ENCODE measurements around the gene RPUSD3.
A peak's percentile ranks its signal among the peaks of the same experiment; 100 is the strongest.
"Not testable (repeated sequence)": the region's sequence is repeated elsewhere in the genome, so short reads cannot be mapped to it uniquely, and the experiment has no call there.

The RPUSD3 gene

DNA sequence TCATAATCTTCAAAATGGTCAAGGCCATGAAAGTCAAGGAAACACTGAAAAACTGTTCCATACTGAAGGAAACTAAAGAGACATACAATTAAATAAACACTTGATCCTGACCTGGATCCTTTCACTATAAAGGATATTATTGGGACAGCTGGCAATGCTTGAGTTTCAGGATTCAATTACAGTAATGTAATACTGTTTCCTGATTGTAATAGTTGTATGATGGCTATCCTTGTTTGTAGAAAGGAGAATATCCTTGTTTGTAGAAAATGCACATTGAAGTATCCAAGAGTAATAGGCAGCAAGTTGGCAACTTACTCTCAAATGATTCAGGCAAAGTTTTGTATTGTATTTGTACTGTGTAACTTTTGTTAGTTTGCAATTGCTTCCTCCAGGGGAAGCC is 31.6 kb upstream of the RPUSD3 start:
- no peaks in the 10 kb centered on the region for H3K9me3 ChIP-seq (ENCODE audit: insufficient read depth, low read length)
- H3K4me3 ChIP-seq (ENCODE audit: insufficient read length, low read depth), result no peak overlapping the region
- peaks cover 13% of the 10 kb centered on the region for H3K4me1 ChIP-seq (ENCODE audit: insufficient read depth, insufficient read length)
- no peak for DNase-seq (ENCODE audit: low read depth, low spot score)
- H3K27me3 ChIP-seq (ENCODE audit: insufficient read depth, insufficient read length), result no peaks in the 10 kb centered on the region
- TF ChIP-seq YY1 (IDR thresholded peaks at IDR 0.05; ENCODE audit: insufficient read depth, insufficient read length), result no peak
- TF ChIP-seq SUZ12 (IDR thresholded peaks at IDR 0.05; ENCODE audit: extremely low read depth, insufficient read depth, insufficient read length), result no peak
- no peak for TF ChIP-seq ZNF274 (IDR thresholded peaks at IDR 0.05; ENCODE audit: low read depth, low read length)
- no peaks in the 10 kb centered on the region for H3K36me3 ChIP-seq (ENCODE audit: insufficient read depth, insufficient read length, low read length)
- H3K9ac ChIP-seq (ENCODE audit: insufficient read length, low read depth), result no peak overlapping the region

DNA sequence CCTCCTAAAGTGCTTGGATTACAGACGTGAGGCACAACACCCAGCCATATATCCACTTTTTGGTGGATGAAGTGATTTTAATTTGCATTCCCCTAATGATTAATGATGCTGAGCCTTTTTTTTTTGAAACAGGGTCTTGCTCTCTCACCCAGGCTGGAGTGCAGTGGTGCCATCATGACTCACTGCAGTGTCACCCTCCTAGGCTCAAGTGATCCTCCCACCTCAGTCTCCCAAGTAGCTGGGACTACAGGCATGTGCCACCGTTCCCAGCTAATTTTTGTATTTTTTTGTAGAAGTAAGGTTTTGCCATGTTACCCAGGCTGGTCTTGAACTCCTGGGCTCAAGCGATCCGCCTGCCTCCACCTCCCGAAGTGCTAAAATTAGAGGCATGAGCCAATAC is 28.3 kb upstream of the RPUSD3 start:
- not testable (repeated sequence) for H3K27me3 ChIP-seq (ENCODE audit: insufficient read depth, insufficient read length); H3K4me3 ChIP-seq (ENCODE audit: insufficient read length, low read depth)

DNA sequence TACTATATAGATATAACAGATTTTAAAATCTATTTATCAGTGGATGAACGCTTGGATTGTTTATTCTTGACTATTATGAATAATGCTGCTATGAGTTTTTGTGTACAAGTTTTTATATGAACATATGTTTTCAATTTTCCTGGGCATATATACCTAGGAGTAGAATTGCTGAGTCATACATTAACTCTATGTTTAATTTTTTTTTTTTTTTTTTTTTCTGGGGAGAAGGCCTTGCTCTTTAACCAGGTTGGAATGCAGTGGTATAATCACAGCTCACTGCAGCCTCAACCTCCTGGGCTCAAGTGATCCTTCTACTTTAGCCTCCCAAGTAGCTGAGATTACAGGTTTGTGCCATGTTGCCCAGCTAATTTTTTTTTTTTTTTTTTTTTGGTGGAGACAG is 27.2 kb upstream of the RPUSD3 start:
- TF ChIP-seq YY1 (IDR thresholded peaks at IDR 0.05; ENCODE audit: insufficient read depth, insufficient read length), result no peak
- no peak for TF ChIP-seq SUZ12 (IDR thresholded peaks at IDR 0.05; ENCODE audit: extremely low read depth, insufficient read depth, insufficient read length)
- no peak for TF ChIP-seq ZNF274 (IDR thresholded peaks at IDR 0.05; ENCODE audit: low read depth, low read length)
- H3K9me3 ChIP-seq (ENCODE audit: insufficient read depth, low read length), result no peaks in the 10 kb centered on the region
- no peak overlapping the region for H3K9ac ChIP-seq (ENCODE audit: insufficient read length, low read depth)
- H3K36me3 ChIP-seq (ENCODE audit: insufficient read depth, insufficient read length, low read length), result no peaks in the 10 kb centered on the region
- DNase-seq (ENCODE audit: low read depth, low spot score), result no peak
- no peak overlapping the region for H3K4me3 ChIP-seq (ENCODE audit: insufficient read length, low read depth)
- no peaks in the 10 kb centered on the region for H3K4me1 ChIP-seq (ENCODE audit: insufficient read depth, insufficient read length)
- no peaks in the 10 kb centered on the region for H3K27me3 ChIP-seq (ENCODE audit: insufficient read depth, insufficient read length)

More for the DNA sequence above, 28.3 kb upstream of the RPUSD3 start:
- not testable (repeated sequence) for H3K9ac ChIP-seq (ENCODE audit: insufficient read length, low read depth); DNase-seq (ENCODE audit: low read depth, low spot score); H3K9me3 ChIP-seq (ENCODE audit: insufficient read depth, low read length); H3K4me1 ChIP-seq (ENCODE audit: insufficient read depth, insufficient read length); H3K36me3 ChIP-seq (ENCODE audit: insufficient read depth, insufficient read length, low read length)

DNA sequence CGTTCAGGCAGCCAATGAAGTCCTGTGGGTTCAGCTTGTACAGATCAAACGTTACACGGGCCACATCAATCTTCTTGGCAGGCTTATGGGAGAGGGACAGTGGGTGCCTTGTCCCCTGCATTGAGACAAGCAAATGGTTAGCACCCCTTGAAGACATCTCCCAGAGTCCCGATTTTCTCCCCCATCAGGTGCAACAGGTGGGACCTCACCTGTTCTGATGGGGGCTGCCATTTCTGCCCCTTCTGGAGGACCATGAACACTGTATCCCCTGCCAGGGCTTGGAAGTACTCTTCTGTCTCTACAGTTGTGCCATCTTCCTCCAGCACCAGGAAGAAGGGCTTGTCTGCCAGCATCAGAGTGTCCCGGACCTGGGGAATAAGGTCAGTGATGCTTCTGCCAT is 26.1 kb upstream of the RPUSD3 start:
- no peaks in the 10 kb centered on the region for H3K36me3 ChIP-seq (ENCODE audit: insufficient read depth, insufficient read length, low read length)
- H3K4me3 ChIP-seq (ENCODE audit: insufficient read length, low read depth), result no peak overlapping the region
- no peak for TF ChIP-seq SUZ12 (IDR thresholded peaks at IDR 0.05; ENCODE audit: extremely low read depth, insufficient read depth, insufficient read length)
- no peak for TF ChIP-seq ZNF274 (IDR thresholded peaks at IDR 0.05; ENCODE audit: low read depth, low read length)
- no peak for TF ChIP-seq YY1 (IDR thresholded peaks at IDR 0.05; ENCODE audit: insufficient read depth, insufficient read length)
- no peaks in the 10 kb centered on the region for H3K9me3 ChIP-seq (ENCODE audit: insufficient read depth, low read length)
- no peak for DNase-seq (ENCODE audit: low read depth, low spot score)
- H3K9ac ChIP-seq (ENCODE audit: insufficient read length, low read depth), result no peak overlapping the region
- no peaks in the 10 kb centered on the region for H3K4me1 ChIP-seq (ENCODE audit: insufficient read depth, insufficient read length)
- H3K27me3 ChIP-seq (ENCODE audit: insufficient read depth, insufficient read length), result no peaks in the 10 kb centered on the region

DNA sequence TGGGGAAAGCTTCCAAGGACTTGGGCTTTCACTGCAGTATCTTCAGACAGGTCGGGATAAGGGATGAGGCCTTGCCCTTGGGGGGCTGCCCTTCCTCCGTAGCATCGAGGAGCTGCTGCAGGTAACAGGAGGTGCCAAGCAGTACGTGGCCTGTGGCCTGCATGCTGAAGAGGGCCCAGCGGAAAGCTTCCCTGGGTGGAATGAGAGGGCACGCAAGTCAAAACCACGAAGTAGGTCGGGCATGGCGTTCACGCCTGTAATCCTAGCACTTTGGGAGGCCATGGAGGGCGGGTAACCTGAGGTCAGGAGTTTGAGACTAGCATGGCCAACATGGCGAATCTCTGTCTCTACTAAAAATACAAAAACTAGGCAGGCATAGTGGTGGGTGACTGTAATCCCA is 23.3 kb upstream of the RPUSD3 start:
- TF ChIP-seq YY1 (IDR thresholded peaks at IDR 0.05; ENCODE audit: insufficient read depth, insufficient read length), result no peak
- no peak for TF ChIP-seq SUZ12 (IDR thresholded peaks at IDR 0.05; ENCODE audit: extremely low read depth, insufficient read depth, insufficient read length)
- TF ChIP-seq ZNF274 (IDR thresholded peaks at IDR 0.05; ENCODE audit: low read depth, low read length), result no peak
- Histone ChIP-seq H3K36me3 (ENCODE audit: insufficient read depth, insufficient read length, low read length) (no peaks in the 10 kb centered on the region), H3K4me1 (ENCODE audit: insufficient read depth, insufficient read length) (peaks cover 14% of the 10 kb centered on the region), H3K4me3 (ENCODE audit: insufficient read length, low read depth) (no peak overlapping the region), H3K9me3 (ENCODE audit: insufficient read depth, low read length) (no peaks in the 10 kb centered on the region), H3K27me3 (ENCODE audit: insufficient read depth, insufficient read length) (no peaks in the 10 kb centered on the region), H3K9ac (ENCODE audit: insufficient read length, low read depth) (no peak overlapping the region)
- DNase-seq (ENCODE audit: low read depth, low spot score), result no peak

DNA sequence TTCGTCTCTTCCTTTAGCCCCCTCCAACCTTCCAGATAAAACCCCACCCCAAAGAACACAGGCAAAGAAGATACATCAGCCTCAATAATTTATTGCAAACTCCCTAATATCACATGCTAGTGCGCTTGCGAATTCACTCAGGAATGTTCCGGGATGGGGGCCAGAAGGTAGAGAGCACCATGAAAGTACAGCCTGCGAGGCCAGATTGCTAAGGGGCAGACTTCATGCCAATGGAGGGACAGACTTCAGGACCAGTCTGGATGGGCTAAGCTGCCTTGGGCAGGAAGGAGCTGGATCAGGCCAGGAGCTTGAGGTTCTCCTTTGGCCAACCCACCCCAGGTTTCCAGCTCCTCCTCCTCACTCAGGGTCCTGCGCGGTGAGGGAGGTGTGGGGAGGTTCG is 22.8 kb upstream of the RPUSD3 start:
- no peaks in the 10 kb centered on the region for H3K27me3 ChIP-seq (ENCODE audit: insufficient read depth, insufficient read length)
- no peak overlapping the region for H3K4me3 ChIP-seq (ENCODE audit: insufficient read length, low read depth)
- no peaks in the 10 kb centered on the region for H3K9me3 ChIP-seq (ENCODE audit: insufficient read depth, low read length)
- peaks cover 16% of the 10 kb centered on the region for H3K4me1 ChIP-seq (ENCODE audit: insufficient read depth, insufficient read length)
- H3K36me3 ChIP-seq (ENCODE audit: insufficient read depth, insufficient read length, low read length), result no peaks in the 10 kb centered on the region
- no peak for DNase-seq (ENCODE audit: low read depth, low spot score)
- TF ChIP-seq SUZ12 (IDR thresholded peaks at IDR 0.05; ENCODE audit: extremely low read depth, insufficient read depth, insufficient read length) (no peak), YY1 (IDR thresholded peaks at IDR 0.05; ENCODE audit: insufficient read depth, insufficient read length) (no peak)
- no peak overlapping the region for H3K9ac ChIP-seq (ENCODE audit: insufficient read length, low read depth)

DNA sequence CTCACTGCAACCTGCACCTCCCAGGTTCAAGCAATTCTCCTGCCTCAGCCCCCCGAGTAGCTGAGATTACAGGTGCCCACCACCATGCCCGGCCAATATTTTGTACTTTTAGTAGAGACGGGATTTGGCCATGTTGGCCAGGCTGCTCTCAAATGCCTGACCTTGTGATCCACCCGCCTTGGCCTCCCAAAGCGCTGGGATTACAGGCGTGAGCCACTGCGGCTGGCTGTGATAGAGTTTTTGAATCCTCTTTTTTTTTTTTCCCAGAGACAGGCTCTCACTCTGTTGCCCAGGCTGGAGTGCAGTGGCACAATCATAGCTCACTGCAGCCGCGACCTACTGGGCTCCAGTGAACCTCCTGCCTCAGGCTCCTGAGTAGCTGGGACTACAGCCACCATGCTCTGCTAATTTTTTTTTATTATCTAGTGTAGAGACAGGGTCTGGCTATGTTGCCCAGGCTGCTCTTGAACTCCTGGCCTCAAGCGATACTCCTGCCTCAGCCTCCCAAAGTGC is 21.4 kb upstream of the RPUSD3 start:
- peaks cover 22% of the 10 kb centered on the region for H3K4me1 ChIP-seq (ENCODE audit: insufficient read depth, insufficient read length)
- not testable (repeated sequence) for H3K27me3 ChIP-seq (ENCODE audit: insufficient read depth, insufficient read length); H3K9me3 ChIP-seq (ENCODE audit: insufficient read depth, low read length); DNase-seq (ENCODE audit: low read depth, low spot score); H3K4me3 ChIP-seq (ENCODE audit: insufficient read length, low read depth); H3K9ac ChIP-seq (ENCODE audit: insufficient read length, low read depth); H3K36me3 ChIP-seq (ENCODE audit: insufficient read depth, insufficient read length, low read length)

DNA sequence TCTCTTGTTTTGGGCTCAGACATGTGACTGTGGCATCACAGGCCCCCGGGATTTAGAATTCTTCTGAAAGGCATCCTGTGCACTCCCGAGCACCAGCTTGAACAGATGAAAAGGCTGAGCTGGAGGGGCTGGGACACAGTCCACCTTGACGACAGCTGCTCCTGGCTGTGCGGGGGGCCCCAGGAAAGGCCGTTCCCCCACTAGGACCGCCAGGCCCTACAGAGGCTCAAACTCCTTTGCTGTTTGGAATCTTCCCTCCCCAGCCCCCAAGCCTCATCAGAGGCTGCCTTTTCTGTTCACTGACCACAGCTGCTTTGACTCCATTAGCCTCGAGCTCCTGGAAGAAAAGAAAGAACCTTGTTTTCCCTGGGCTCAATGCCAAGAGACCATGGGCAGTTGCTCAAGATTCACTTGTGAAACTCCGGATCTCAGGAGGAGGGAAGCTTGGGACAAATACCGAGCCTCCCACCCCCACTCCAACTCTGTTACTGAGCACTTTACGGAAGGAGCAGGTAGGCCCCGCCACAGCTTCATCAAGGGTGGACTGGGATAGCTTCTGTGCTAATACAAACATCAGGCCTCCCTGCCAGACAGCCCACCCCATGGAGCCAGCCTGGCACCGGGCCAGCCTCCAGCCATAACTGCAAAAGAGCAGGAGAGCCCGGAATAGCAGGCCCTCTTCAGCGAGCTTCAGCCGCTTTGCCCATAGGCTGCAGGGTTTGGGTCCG is 20.6 kb upstream of the RPUSD3 start:
- Histone ChIP-seq H3K9ac (ENCODE audit: insufficient read length, low read depth) (peak overlapping the region; percentile 37), H3K27me3 (ENCODE audit: insufficient read depth, insufficient read length) (no peaks in the 10 kb centered on the region), H3K36me3 (ENCODE audit: insufficient read depth, insufficient read length, low read length) (no peaks in the 10 kb centered on the region), H3K4me3 (ENCODE audit: insufficient read length, low read depth) (no peak overlapping the region), H3K9me3 (ENCODE audit: insufficient read depth, low read length) (no peaks in the 10 kb centered on the region), H3K4me1 (ENCODE audit: insufficient read depth, insufficient read length) (peaks cover 25% of the 10 kb centered on the region)
- DNase-seq (ENCODE audit: low read depth, low spot score), result no peak
- TF ChIP-seq ZNF274 (IDR thresholded peaks at IDR 0.05; ENCODE audit: low read depth, low read length) (no peak), YY1 (IDR thresholded peaks at IDR 0.05; ENCODE audit: insufficient read depth, insufficient read length) (no peak), SUZ12 (IDR thresholded peaks at IDR 0.05; ENCODE audit: extremely low read depth, insufficient read depth, insufficient read length) (no peak)
